Activated T-cell treated with anti-CD3 and anti-CD28 coated beads, Interleukin-2, amount 50 U/mL, for 1 hour (primary cell): Measurements from ENCODE around the gene EXOC3L1.

Experiments
- DNase-seq: peaks from one replicate; pipeline ENCODE4 v3.0.0-alpha.2; 2020

Gene EXOC3L1

GRCh38 chr16:67181346-67181745 is 8.6 kb downstream of the EXOC3L1 start:
- DNase-seq = no peak

- DNase-seq = no peak
Measured at GRCh38 chr16:67180166-67180565, 9.8 kb downstream of the EXOC3L1 start.

- DNase-seq = no peak
Measured at GRCh38 chr16:67179421-67180080, 10.4 kb downstream of the EXOC3L1 start.

DNA sequence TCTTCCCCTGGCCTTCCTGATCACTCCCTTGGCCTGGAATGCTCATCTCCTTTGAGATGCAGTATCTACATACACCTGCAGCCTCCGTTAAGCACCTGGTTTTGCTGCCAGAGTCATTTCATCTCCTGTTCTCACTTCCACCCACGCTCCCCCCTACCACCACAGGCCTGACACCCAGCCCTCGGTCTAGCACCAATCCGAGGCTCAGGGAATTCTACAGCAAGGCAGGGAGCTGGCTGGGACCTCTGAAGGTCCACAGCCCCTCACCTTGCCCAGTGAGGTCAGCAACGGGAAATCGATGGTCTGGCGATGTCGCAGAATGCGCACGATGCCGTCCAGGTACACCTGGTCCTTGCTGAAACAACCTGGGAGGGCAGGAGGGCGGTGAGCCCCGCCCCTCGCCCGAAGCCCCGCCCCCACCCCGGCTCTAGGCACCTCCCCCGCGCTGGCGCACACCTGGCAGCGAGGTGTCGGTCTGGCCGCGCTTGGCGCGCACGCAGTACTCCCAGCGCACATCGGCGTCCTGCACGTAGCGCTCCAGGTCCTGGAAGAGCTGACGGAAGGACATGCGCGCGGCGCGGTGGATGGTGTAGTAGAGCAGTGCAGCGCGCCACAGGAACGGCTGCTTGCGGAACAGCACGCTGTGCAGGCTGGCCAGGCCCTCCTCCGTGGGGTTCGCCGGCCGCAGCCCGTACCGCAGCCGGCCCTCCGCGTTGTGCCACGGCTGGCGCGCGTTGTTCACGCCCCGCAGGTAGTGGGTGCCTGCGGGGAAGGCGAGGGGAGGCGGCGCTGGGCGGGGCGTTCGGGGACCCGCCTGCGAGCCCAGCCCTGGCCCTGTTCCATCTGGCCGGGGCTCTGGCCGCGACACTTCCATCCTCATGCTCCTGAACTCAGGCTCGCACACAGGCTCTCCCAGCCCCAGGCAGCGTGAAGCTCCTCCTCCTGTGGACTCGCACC is 11.9 kb downstream of the EXOC3L1 start:
- DNase-seq = peak; percentile 70

GRCh38 chr16:67176662-67177061 is 13.3 kb downstream of the EXOC3L1 start:
- no peak for DNase-seq

DNA sequence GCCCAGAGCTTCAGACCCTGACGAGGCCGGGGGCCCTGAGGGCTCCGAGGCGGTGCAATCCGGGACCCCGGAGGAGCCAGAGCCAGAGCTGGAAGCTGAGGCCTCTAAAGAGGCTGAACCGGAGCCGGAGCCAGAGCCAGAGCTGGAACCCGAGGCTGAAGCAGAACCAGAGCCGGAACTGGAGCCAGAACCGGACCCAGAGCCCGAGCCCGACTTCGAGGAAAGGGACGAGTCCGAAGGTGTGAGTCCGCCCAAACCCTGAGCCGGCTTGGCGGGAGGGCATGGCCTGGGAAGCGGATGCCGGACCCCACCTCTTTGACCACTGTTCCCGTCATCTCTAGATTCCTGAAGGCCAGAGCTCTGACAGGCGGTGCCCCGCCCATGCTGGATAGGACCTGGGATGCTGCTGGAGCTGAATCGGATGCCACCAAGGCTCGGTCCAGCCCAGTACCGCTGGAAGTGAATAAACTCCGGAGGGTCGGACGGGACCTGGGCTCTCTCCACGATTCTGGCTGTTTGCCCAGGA is 15.2 kb downstream of the EXOC3L1 start:
- no peak for DNase-seq

- DNase-seq = peak; percentile 72
Measured at GRCh38 chr16:67173808-67174705, 15.9 kb downstream of the EXOC3L1 start.

DNA sequence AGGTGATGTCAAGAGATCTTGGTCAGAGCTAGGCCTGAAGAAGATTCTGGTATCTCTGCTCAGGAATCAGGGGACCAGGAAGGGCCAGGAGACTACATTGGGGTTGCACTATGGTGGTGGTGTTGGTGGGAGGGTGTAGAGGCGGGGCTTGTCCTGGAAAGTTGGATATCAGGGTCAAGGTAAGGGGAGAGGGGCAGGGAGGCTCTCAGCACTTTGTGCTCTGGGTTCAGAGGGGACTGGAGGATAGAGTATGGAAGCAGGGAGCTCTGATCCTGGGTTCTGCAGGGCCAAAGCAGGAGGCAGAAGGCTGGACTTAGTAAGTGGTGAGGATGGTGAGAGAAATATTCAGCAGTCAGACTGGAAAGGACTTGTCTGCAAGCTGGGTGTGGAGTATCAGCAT is 16.6 kb downstream of the EXOC3L1 start:
- DNase-seq = no peak

DNA sequence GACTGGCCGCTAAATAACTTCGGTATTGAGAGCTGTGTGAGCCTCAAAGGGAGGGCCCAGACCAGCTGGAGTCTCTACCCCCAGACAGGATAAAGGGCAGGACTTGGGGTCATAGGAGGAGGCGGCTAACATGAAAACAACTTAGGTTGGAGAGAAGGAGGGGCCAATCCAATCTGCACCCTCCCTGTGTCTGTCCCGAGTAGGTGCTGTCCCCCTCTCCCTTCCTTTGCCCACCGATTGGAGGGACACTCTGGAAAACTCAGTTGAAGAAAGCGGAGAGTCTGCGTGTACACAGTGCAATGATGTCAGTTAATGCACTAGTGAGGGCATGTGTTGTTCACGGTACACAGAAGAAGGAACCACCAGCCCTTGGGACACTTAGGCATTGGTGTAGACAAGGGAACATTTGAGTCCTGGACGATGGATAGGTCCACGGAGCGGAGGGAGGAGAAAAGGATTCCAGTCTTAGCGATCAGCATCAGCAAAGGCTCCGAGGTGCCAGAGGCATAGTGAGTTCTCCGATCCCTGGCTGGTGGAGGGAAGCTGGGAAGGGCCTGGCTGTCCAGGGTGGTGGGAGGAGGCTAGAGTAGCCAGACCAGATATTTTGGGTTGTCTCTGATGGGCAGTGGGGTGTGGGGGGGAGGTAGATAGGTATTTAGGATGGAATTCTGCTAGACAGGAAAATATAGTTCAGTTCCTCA is 18.8 kb downstream of the EXOC3L1 start:
- no peak for DNase-seq

DNA sequence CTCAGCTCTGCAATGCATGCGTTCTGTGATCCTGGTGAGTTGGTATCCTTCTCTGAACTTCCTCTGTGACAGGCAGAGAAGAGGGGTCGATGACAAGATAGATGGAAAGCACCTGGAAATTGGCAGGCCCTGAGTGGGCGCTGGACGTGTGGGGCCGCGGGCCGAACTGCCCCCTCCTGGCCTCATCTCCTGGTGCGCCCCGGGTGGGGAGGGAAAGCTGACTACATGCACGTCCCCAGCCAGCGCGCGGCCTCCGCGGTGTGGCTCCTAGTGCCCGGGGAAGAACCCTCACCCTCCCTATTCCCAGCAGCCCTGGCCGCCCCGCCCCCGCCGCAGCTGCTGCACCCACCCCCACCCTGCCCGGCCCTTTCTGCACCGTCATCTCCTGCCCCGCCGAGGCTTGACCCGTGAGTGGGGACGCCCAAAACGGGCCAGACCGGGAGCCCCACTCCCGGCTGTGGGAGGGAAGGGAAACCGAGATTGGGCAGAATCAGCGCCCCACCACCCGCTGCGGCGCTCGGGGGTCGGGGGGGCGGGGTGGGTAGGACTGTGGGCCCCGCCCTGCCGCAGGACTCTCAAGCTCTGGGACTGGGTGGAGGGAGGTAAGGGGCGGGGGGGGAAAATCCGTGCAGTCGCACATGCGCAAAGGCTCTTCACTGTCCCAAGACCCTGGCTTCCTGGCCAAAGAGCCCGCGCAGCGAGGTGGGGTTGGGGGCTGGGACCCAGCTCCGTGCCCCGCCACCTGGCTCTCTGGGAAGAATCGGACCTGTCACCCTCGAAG is 19.6 kb downstream of the EXOC3L1 start, which contains the start of gene NOL3:
TSS of gene NOL3 (plus strand) at position 371 of the 781 bp plus-strand sequence.
- no peak for DNase-seq

GRCh38 chr16:67169642-67170167 is 20.2 kb downstream of the EXOC3L1 start:
- DNase-seq = no peak

GRCh38 chr16:67169011-67169451 is 20.9 kb downstream of the EXOC3L1 start:
- no peak for DNase-seq

DNA sequence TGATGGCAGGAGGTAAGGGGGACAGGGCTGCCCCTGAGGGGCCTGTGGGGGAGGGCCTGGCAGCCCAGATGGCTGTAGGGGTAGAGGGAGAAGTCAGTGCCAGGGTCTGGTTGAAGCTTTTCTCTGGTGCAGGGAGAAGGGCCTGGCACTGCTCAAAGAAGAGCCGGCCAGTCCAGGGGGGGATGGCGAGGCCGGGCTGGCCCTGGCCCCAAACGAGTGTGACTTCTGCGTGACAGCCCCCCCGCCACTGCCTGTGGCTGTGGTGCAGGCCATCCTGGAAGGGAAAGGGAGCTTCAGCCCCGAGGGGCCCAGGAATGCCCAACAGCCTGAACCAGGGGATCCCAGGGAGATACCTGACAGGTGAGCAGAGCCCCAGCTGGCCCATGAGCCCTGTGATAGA is 22.3 kb downstream of the EXOC3L1 start:
- DNase-seq = no peak

- DNase-seq = no peak
Measured at GRCh38 chr16:67166598-67167168, 23.3 kb downstream of the EXOC3L1 start.

- DNase-seq = no peak
Measured at GRCh38 chr16:67166110-67166547, 23.8 kb downstream of the EXOC3L1 start.

- DNase-seq = no peak
Measured at GRCh38 chr16:67165121-67166078, 24.5 kb downstream of the EXOC3L1 start.

GRCh38 chr16:67164599-67165061 is 25.3 kb downstream of the EXOC3L1 start, which contains the start of gene HSF4:
Gene HSF4, plus strand, starts transcription at chr16:67164745. Its CDS starts 67 bp downstream, at chr16:67164812.
- DNase-seq = no peak

- DNase-seq = no peak
Measured at GRCh38 chr16:67163999-67164558, 25.9 kb downstream of the EXOC3L1 start.
